SU-DHL-6 (cell line): ENCODE data around the gene ENTR1.

Experiments used
- CTCF ChIP-seq: fragments of 200-600 bp; sonication (generic); IDR thresholded peaks from one replicate; pipeline ENCODE4 v1.5.1; 2017; ENCODE audit warnings: antibody characterized with exemption, mild to moderate bottlenecking, low read length, moderate library complexity; ENCODE audit not compliant: insufficient read depth, poor library complexity, severe bottlenecking
- EZH2phosphoT487 ChIP-seq: fragments of 200-600 bp; sonication (generic), shearing (Covaris generic); conservative IDR thresholded peaks from 2 replicates; pipeline ENCODE4 v1.6.1; 2018; ENCODE audit warnings: mild to moderate bottlenecking, antibody characterized with exemption, low read length, moderate library complexity, mixed read lengths

GRCh38 chr9:136429683-136430491 lies 19.5 kb upstream of the ENTR1 start:
- TF ChIP-seq CTCF, result no peak
- no peak for TF ChIP-seq EZH2phosphoT487
